ENCODE data around the gene REP15. TPM values are rescaled to one million over a fixed set of nuclear protein-coding genes. Genes with fewer than 3 reads are reported as not detected.

Gene REP15
- total RNA-seq, 6 experiments from 2014 or later, result 0.24 to 1.8 (median 0.88) TPM

DNA sequence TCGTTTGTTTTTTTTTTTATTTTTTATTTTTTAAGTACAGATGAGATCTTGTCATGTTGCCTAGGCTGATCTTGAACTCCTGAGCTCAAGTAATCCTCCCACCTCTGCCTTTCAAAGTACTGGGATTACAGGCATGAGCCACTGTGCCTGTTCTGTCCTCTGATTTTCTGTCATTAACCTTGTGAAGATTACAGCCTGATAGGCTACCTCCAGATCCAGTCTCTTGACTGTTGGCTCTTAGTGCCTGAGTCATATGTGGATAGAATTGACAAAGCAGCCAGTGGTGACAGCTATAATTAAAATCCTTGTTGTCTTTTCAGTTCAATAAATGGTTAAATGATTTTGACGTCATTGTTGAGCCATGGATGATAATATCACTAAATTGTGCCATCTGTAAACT lies 21.3 kb upstream of the REP15 start:
- intact Hi-C loops (cut with DNase I), result no loop called here
- TF ChIP-seq POLR2A (IDR thresholded peaks at IDR 0.05), result no peak
- TF ChIP-seq, protein P1, sequence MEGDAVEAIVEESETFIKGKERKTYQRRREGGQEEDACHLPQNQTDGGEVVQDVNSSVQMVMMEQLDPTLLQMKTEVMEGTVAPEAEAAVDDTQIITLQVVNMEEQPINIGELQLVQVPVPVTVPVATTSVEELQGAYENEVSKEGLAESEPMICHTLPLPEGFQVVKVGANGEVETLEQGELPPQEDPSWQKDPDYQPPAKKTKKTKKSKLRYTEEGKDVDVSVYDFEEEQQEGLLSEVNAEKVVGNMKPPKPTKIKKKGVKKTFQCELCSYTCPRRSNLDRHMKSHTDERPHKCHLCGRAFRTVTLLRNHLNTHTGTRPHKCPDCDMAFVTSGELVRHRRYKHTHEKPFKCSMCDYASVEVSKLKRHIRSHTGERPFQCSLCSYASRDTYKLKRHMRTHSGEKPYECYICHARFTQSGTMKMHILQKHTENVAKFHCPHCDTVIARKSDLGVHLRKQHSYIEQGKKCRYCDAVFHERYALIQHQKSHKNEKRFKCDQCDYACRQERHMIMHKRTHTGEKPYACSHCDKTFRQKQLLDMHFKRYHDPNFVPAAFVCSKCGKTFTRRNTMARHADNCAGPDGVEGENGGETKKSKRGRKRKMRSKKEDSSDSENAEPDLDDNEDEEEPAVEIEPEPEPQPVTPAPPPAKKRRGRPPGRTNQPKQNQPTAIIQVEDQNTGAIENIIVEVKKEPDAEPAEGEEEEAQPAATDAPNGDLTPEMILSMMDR (IDR thresholded peaks at IDR 0.05), result no peak
- Histone ChIP-seq H3K27me3 (no peaks in the 10 kb centered on the region), H3K9me3 (no peaks in the 10 kb centered on the region), H3K27ac (no peak overlapping the region), H3K4me1 (no peaks in the 10 kb centered on the region), H3K36me3 (peaks cover 0 to 26% (median 7%) of the 10 kb centered on the region in 4 donors), H3K4me3 (no peak overlapping the region)
- WGBS (ENCODE audit: insufficient coverage, low coverage, low lambda C conversion rate, missing lambda C conversion rate), result 67% methylated on average over 2 of the region's 2 CpGs
- ATAC-seq (no peak), DNase-seq (no peak)

DNA sequence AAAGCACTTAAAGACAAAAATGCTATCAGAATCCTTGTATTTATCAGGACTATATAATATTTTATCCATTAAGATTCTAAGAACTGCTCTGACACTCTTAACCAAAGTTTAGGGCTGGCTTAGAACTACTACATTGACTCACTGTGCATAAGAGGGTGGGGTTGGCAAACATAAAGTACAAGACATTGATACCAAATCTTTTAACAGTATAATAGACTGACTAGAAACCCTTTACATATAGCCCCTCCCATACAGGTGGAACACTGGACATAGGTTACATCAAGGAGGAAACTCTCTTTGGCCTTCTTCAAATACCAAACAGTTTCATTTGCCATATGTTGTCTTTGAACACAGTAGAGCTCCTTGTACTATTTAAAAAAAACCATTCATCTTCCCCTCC lies 15.6 kb upstream of the REP15 start:
- Histone ChIP-seq H3K27me3 (no peaks in the 10 kb centered on the region), H3K4me3 (no peak overlapping the region), H3K9me3 (no peaks in the 10 kb centered on the region), H3K27ac (no peak overlapping the region), H3K4me1 (no peaks in the 10 kb centered on the region), H3K36me3 (peaks cover 0 to 34% (median 8%) of the 10 kb centered on the region in 4 donors)
- intact Hi-C loops (cut with DNase I), result no loop called here
- no peak for DNase-seq
- no peak for TF ChIP-seq POLR2A (IDR thresholded peaks at IDR 0.05)
- TF ChIP-seq, protein P1 (IDR thresholded peaks at IDR 0.05), result no peak
- ATAC-seq, result no peak

DNA sequence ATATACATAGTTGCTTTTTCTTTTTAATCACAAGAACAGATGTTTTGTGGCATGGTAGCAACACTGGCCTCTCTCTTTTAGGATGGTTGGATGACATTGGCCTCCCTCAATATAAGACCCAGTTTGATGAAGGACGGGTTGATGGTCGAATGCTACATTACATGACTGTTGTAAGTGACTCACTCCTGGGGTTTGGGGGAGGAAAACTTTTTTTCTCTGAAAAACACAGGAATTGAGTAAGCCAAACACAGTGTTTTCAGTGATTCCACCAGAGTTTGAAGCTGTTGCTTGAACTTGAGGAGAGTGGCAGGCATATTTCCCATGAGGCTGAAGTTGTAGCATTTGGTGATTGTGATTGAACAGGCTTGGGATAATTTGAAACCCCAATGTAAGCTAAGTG lies 13.7 kb upstream of the REP15 start:
- H3K27me3 ChIP-seq, result no peaks in the 10 kb centered on the region
- intact Hi-C loops (cut with DNase I), result no loop called here
- no peaks in the 10 kb centered on the region for H3K9me3 ChIP-seq
- DNase-seq (no peak), ATAC-seq (no peak)
- no peak overlapping the region for H3K4me3 ChIP-seq
- no peaks in the 10 kb centered on the region for H3K4me1 ChIP-seq
- peaks cover 0 to 33% (median 4%) of the 10 kb centered on the region in 4 donors for H3K36me3 ChIP-seq
- no peak overlapping the region for H3K27ac ChIP-seq
- TF ChIP-seq POLR2A (IDR thresholded peaks at IDR 0.05), result no peak
- TF ChIP-seq, protein P1 (IDR thresholded peaks at IDR 0.05), result no peak
- 100% methylated on average over 2 of the region's 2 CpGs for WGBS (ENCODE audit: insufficient coverage, low coverage, low lambda C conversion rate, missing lambda C conversion rate)

DNA sequence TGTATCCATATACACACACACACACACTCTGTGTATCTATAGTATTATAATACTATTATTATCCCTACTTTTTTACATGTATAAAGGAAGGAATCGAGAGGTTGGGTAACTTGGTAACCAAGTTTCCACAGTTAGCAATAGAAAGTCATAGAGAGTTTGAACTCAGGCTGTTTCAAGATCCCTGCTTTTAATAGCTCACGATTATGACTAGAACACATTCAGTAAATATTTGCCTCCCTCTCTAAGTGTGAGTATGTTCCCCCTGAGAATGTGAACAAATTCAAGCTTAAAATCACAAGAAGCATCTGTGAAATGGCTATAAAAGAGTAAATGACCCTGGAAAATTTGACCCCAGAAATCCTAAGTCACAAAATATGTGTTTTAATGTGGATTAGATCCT lies 11.0 kb upstream of the REP15 start:
- WGBS (ENCODE audit: insufficient coverage, low coverage, low lambda C conversion rate, missing lambda C conversion rate), result 76% methylated on average over 2 of the region's 2 CpGs
- Histone ChIP-seq H3K36me3 (peaks cover 0 to 50% (median 0%) of the 10 kb centered on the region in 4 donors), H3K9me3 (no peaks in the 10 kb centered on the region), H3K27me3 (no peaks in the 10 kb centered on the region), H3K4me1 (no peaks in the 10 kb centered on the region), H3K4me3 (no peak overlapping the region), H3K27ac (no peak overlapping the region)
- TF ChIP-seq POLR2A (IDR thresholded peaks at IDR 0.05), result no peak
- TF ChIP-seq, protein P1 (IDR thresholded peaks at IDR 0.05), result no peak
- no peak for ATAC-seq
- no peak for DNase-seq
- intact Hi-C loops (cut with DNase I), result no loop called here

DNA sequence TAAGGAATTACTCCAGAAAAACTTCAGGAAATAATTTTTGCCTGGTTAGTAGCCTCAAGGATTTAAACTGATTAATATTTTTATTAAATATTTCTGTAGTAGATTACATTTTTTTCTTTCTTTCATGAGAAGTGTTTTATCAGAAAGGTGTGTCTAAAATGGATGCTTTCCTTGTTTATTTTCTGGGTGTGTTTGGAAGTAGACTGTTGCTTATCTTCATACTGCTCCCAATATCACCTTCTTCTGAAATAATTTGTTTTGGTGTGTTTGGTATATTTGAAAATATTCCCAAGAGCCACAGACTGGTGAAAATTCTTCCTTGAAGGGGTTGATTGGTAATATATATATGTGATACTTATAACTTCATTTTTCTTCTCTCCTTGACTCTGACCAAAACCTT lies 10.1 kb upstream of the REP15 start:
- Histone ChIP-seq H3K27ac (no peak overlapping the region), H3K4me1 (no peaks in the 10 kb centered on the region), H3K27me3 (no peaks in the 10 kb centered on the region), H3K36me3 (peaks cover 0 to 52% (median 0%) of the 10 kb centered on the region in 4 donors), H3K9me3 (no peaks in the 10 kb centered on the region), H3K4me3 (no peak overlapping the region)
- no peak for ATAC-seq
- no peak for TF ChIP-seq POLR2A (IDR thresholded peaks at IDR 0.05)
- DNase-seq, result no peak
- intact Hi-C loops (cut with DNase I), result no loop called here
